Psoas muscle (tissue), 8 donors: ENCODE data around the gene ZNF655. TPM values are rescaled to one million over a fixed set of nuclear protein-coding genes. Genes with fewer than 3 reads are reported as not detected.

Experiments
- ATAC-seq, 4 donors: fragments of 200-7000 bp; cut with Tn5 transposase; one replicate each; pipeline ENCODE4 v1.9.1; 2020; ENCODE audit warnings: moderate library complexity in 3 of 4, mild to moderate bottlenecking in 2 of 4
- DNase-seq, 2 donors: peaks; one replicate each; pipeline ENCODE4 v3.0.0-alpha.2; 2020
- H3K27ac ChIP-seq: fragments of 200-600 bp; one replicate; pipeline ENCODE4 v1.8.0; 2022
- H3K27me3 ChIP-seq, 3 donors: fragments of 200-600 bp in 1 of 3; one replicate each; pipeline versions ENCODE4 v1.6.1 to v1.8.0; 2013 to 2022; ENCODE audit warnings: low read length in 2 of 3, mild to moderate bottlenecking in 2 of 3, moderate library complexity in 1 of 3; ENCODE audit not compliant: insufficient read depth in 3 of 3
- H3K36me3 ChIP-seq, 2 donors: fragments of 200-600 bp in 1 of 2; one replicate each; pipeline versions ENCODE4 v1.6.1 to v1.8.0; 2013 to 2022; ENCODE audit warnings: low read depth in 1 of 2, mild to moderate bottlenecking in 1 of 2, moderate library complexity in 1 of 2; ENCODE audit not compliant: insufficient read depth in 1 of 2
- H3K4me1 ChIP-seq: fragments of 200-600 bp; one replicate; pipeline ENCODE4 v1.8.0; 2022
- H3K4me3 ChIP-seq: fragments of 200-600 bp; one replicate; pipeline ENCODE4 v1.8.0; 2022; ENCODE audit warnings: mild to moderate bottlenecking
- H3K9me3 ChIP-seq: fragments of 200-600 bp; one replicate; pipeline ENCODE4 v1.8.0; 2022
- WGBS, 3 donors: extraction: QIAGEN DNeasy Blood & Tissue Kit; methylation state at CpG; one replicate each; pipeline versions ENCODE4 v1.1.6 to v1.1.7; 2013; 5-methylcytosine and 5-hydroxymethylcytosine counted together
- intact Hi-C, 2 donors: fragments of 100-400 bp; cut with DNase I; formaldehyde crosslinking; loops; one replicate each; pipeline versions ENCODE4 v1.11.0 to v1.14.2; 2022
- polyA plus RNA-seq, 3 donors: library from polyadenylated mRNA; stranded (reverse); fragments of 200-250 nt; gene quantifications; one replicate each; pipeline ENCODE4 v1.2.3, GENCODE V29; 2013
- total RNA-seq, 4 donors: library from RNA; stranded (reverse); fragmentation: NEBNext Ultra II Directional in 2 of 4; extraction: Animal tissue kit (Norgen Biotek cat#: 25700) in 2 of 4; gene quantifications; one replicate each; pipeline versions ENCODE4 v1.2.1 to v1.2.4, GENCODE V29; 2021 to 2023
- TF ChIP-seq, protein P1 (sequence below): fragments of 200-600 bp; IDR thresholded peaks from one replicate; pipeline ENCODE4 v1.8.0; 2022; ENCODE audit warnings: antibody characterized with exemption
- donor health status: healthy with polysubstance abuse.
- donor health status: DM: no; HTN: no; CAD: no; lungs with moderate emphysema.
- donor health status: Bipolar disorder and iron deficiency.
- donor health status: healthy.
- donor health status: DM: yes; HTN: yes; CAD: no.
- donor health status: DM: no; HTN: no; CAD: no.
- donor health status: DM: no; HTN: no; CAD: no.
- donor health status: DM: yes; HTN: yes; CAD: no.

The ZNF655 gene
- total and polyA plus RNA-seq, 7 donors, result 27.3 to 63.7 (median 38.2) TPM

DNA sequence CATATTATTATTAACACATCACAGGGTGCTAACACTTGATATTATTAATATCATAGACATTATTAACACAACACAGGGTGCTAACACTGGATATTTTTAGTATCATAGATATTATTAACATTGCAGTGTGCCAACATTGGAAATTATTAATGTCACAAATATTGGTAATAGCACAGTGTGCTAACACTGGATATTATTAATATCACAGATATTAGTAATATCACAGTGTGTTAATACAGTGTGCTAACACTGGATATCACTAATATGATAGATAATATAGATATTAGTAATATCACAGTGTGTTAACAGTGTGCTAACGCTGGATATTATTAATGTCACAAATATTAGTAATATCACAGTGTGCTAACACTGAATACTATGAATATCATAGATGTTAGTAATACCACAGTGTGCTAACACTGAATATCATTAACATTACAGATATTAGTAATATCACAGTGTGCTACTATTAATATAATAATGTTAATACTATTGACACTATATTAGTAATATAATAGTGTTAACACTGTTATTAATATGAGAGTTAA, 38.0 kb downstream of the ZNF655 start:
- Histone ChIP-seq H3K4me3 (no peak overlapping the region), H3K9me3 (no peaks in the 10 kb centered on the region), H3K36me3 (no peaks in the 10 kb centered on the region), H3K27me3 (peaks cover 0 to 2% (median 0%) of the 10 kb centered on the region in 3 donors), H3K27ac (no peak overlapping the region), H3K4me1 (no peaks in the 10 kb centered on the region)
- TF ChIP-seq, protein P1, sequence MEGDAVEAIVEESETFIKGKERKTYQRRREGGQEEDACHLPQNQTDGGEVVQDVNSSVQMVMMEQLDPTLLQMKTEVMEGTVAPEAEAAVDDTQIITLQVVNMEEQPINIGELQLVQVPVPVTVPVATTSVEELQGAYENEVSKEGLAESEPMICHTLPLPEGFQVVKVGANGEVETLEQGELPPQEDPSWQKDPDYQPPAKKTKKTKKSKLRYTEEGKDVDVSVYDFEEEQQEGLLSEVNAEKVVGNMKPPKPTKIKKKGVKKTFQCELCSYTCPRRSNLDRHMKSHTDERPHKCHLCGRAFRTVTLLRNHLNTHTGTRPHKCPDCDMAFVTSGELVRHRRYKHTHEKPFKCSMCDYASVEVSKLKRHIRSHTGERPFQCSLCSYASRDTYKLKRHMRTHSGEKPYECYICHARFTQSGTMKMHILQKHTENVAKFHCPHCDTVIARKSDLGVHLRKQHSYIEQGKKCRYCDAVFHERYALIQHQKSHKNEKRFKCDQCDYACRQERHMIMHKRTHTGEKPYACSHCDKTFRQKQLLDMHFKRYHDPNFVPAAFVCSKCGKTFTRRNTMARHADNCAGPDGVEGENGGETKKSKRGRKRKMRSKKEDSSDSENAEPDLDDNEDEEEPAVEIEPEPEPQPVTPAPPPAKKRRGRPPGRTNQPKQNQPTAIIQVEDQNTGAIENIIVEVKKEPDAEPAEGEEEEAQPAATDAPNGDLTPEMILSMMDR, result no peak
- intact Hi-C loops, result no loop called here
- WGBS, 3 donors, result 87 to 92% (median 91%) methylated on average over 1 of the region's 1 CpG
- ATAC-seq (no peak), DNase-seq (no peak)

DNA sequence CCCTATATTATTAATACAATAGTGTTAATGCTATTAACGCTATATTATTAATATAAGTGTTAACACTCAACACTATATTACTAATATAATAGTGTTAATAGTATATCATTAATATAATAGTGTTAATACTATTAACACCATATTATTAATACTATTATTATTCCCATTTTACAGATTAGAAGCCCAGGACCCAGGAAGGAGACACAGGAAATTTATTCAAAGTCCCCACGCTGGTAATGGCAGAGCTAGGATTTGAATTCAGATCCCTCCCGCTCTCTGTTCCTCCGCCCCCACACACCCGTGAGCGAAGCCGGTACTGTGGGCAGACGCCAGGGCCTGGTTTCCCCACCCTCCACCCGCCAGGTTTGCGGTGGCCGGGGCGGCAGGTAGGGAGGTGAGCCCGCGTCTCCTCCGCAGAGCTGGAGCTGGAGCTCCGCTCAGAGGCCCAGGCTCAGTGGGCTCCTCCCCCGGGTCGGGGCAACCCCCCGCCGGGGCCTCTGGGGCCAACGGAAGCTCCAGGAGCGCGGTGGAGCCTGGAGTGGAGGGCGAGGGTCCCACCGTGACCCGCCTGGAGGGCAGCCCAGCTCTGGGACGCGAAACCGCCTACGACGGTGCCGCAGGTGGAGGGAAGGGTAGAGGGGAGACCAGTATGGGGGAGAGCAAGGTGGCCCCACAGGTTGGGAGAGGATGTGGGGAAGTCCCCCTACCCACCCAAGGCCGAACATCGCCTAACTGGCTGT, 39.5 kb downstream of the ZNF655 start, which contains the start of gene TMEM225B:
Gene TMEM225B (plus strand): TSS at position 506 of the 740 bp plus-strand sequence. CDS start 6,122 bp downstream, outside the sequence.
- ATAC-seq, result peak in 1 of 4 donors; percentile 22
- Histone ChIP-seq H3K4me1 (no peaks in the 10 kb centered on the region), H3K36me3 (no peaks in the 10 kb centered on the region), H3K9me3 (no peaks in the 10 kb centered on the region), H3K27ac (no peak within 1 kb of the TSS), H3K27me3 (peaks cover 0 to 2% (median 0%) of the 10 kb centered on the region in 3 donors), H3K4me3 (no peak within 1 kb of the TSS)
- intact Hi-C loops, result no loop called here
- no peak for DNase-seq
- 54 to 69% (median 66%) methylated on average over 34 of the region's 34 CpGs for WGBS, 3 donors
- TF ChIP-seq, protein P1, result no peak

DNA sequence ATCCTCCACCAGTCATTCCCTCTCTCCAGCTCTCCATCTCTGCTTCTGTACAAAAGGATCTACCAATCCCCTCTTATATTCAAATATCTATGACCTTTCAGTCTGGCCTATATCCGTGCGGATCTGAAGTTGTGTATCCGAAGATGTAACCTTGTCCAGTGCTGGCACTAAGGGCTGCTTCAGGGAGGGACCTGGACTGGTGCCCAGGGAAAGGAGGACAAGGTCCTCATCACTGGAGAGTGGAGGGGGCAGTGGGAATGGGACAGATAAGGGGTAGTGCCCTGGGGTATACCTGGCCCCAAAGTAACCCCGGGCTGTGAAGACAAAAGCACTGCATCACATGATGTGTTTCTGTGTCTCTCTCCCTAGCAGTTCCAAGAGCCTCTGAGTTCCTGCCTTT, 41.4 kb downstream of the ZNF655 start:
- Histone ChIP-seq H3K27ac (no peak overlapping the region), H3K36me3 (no peaks in the 10 kb centered on the region), H3K4me3 (no peak overlapping the region), H3K27me3 (peaks cover 0 to 2% (median 0%) of the 10 kb centered on the region in 3 donors), H3K9me3 (no peaks in the 10 kb centered on the region), H3K4me1 (no peaks in the 10 kb centered on the region)
- WGBS, 3 donors, result 68 to 75% (median 69%) methylated on average over 4 of the region's 4 CpGs
- intact Hi-C loops, result no loop called here
- ATAC-seq (no peak), DNase-seq (no peak)
- TF ChIP-seq, protein P1, result no peak

DNA sequence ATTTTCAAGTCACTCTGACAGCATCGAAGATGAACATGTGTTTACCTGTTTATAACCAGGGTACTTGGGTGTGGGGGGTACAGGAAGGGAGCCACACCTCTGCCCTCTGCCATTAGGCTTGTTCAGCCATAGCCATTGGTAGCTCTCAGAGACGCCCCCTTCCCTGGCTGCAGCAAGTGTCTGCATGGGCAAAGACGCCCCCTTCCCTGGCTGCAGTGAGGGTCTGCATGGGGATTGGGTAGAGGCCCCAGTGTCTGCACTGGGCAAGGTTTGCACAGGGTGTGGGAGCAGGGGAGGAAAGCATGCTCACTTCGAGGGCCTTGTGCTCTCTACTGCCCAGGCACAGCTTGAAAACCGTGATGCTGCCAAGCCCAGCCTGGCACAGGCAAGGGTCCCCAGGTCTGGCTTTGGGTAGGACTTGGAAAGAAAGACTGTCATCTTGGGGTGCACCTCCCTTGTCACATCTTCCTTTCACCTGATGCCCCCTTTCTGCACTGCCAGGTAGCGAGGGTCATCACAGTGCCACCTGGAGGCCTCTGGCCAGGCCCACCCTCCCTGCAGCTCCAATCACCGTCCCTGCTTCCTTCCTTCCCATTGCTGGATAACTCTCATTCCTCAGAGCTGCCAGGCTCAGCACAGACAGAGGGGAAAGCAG, 43.3 kb downstream of the ZNF655 start:
- H3K27ac ChIP-seq, result no peak overlapping the region
- H3K27me3 ChIP-seq, result peaks cover 0 to 2% (median 0%) of the 10 kb centered on the region in 3 donors
- no peaks in the 10 kb centered on the region for H3K4me1 ChIP-seq
- DNase-seq, result no peak
- no peaks in the 10 kb centered on the region for H3K36me3 ChIP-seq
- no peak overlapping the region for H3K4me3 ChIP-seq
- ATAC-seq, result no peak
- intact Hi-C loops, result no loop called here
- 53 to 70% (median 60%) methylated on average over 7 of the region's 7 CpGs for WGBS, 3 donors
- H3K9me3 ChIP-seq, result no peaks in the 10 kb centered on the region
- TF ChIP-seq, protein P1, result no peak
